Measurements from ENCODE around the gene MYO9A.

MYO9A gene, protein sequence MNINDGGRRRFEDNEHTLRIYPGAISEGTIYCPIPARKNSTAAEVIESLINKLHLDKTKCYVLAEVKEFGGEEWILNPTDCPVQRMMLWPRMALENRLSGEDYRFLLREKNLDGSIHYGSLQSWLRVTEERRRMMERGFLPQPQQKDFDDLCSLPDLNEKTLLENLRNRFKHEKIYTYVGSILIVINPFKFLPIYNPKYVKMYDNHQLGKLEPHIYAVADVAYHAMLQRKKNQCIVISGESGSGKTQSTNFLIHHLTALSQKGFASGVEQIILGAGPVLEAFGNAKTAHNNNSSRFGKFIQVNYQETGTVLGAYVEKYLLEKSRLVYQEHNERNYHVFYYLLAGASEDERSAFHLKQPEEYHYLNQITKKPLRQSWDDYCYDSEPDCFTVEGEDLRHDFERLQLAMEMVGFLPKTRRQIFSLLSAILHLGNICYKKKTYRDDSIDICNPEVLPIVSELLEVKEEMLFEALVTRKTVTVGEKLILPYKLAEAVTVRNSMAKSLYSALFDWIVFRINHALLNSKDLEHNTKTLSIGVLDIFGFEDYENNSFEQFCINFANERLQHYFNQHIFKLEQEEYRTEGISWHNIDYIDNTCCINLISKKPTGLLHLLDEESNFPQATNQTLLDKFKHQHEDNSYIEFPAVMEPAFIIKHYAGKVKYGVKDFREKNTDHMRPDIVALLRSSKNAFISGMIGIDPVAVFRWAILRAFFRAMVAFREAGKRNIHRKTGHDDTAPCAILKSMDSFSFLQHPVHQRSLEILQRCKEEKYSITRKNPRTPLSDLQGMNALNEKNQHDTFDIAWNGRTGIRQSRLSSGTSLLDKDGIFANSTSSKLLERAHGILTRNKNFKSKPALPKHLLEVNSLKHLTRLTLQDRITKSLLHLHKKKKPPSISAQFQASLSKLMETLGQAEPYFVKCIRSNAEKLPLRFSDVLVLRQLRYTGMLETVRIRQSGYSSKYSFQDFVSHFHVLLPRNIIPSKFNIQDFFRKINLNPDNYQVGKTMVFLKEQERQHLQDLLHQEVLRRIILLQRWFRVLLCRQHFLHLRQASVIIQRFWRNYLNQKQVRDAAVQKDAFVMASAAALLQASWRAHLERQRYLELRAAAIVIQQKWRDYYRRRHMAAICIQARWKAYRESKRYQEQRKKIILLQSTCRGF (N-terminal part only)

DNA sequence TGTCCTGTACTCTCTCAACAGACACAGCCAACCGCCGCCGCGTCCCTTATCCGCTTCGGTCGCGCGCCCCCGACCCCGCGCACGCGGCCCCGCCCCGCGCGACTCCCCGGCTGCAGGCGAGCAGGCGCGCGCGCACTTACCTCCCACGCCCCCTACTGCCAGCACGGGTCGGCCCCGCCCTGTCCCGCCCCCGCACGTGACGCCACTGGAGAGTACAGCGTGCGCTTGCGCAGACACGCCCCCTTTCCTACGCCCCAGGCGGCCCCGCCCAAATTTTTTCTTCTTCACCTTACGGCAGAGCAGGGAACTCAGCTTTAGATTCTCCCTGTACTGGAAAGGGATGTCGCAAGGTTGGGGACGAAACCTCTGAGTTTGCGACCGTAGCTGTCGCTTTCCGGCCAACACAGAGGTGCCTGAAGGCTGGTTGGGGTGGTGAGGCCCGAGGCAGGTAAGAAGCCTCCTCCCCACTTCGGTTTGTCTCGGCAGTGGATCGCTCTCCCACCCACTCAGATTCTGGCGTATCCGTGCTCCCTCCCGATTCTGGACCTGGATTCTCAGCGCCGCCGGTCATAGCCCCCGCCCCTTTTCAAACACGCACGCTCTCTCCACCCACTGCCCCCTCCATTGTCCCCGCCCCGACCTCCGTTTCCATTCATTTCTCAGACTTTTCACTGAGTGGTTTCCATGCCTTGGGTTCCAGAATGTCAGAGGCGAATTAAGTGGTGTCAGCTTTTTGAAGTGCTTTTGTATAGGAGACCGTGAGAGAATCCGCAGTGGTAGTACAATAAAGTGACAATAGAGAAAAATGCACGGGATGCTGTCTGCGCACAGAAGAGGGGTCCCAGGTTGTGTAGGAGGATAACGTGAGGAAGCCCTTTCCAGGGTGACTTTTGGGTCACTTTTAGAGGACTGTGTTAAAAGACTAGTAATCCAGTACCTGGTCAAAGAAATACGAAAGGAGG, at the start of gene MYO9A, which contains the start of gene SENP8:
Gene MYO9A, minus strand, starts transcription at position 134 of the 962 bp plus-strand sequence. CDS start 71,587 bp downstream, outside the sequence.
Gene SENP8, plus strand, starts transcription at position 387 of the 962 bp plus-strand sequence. CDS start 21,221 bp downstream, outside the sequence.
- DNase-seq: peak; percentile 98

DNA sequence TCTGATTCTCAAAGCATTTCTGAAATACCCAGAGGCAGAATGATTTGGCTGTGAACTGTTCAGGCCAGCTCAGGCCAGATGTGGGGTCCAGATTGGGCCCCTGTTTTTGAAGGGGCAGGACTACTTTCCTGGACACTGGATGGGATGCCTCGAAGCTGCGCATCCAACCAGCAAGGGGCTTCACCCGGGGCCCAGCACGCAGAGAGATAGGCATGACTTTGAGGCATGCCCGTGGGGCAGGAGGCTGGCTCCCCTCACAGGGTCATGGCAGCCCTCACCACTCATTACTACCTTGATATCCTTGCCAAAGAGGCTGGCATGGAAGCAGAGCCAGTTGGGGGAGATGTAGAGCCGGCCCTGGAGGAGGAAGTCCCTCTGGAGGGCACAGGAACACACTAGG, 49.5 kb upstream of the MYO9A start:
- no peak for DNase-seq

DNA sequence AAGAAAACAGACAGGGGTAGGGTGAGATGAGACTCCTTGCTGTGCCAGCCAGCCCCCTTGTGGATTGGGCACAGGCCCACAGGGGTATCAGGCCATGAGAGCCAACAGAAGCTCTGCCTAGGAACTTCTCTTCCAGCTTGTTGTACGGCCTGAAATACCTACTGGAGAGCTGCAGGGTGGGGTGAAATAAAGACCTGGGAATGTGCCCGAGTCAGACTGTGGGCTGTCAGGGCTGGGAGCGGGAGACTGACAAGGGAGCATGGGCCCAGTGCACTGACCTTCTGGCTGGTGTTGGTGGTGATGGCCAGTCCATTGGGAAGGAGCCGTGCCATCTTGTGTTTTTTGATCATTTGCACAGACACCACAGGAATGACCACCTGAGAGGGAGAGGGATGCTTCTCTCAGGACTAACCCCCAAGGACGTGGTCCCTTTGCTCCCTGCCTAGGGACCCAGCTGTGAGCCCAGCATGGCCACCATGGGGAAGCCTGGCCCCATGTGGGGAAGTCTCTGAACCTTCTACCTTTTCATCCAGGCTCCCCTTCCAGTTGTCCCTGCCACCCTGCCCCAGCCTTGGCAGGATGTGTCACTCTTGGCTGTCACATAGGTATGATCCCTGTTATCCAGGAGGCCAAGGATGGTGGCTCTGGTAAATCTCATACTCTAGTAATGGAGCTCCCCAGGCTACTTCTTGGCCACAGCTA, 48.9 kb upstream of the MYO9A start:
- DNase-seq: no peak

- no peak for DNase-seq
These were observed 45.8 kb upstream of the MYO9A start for GRCh38 chr15:72163719-72164118.

DNA sequence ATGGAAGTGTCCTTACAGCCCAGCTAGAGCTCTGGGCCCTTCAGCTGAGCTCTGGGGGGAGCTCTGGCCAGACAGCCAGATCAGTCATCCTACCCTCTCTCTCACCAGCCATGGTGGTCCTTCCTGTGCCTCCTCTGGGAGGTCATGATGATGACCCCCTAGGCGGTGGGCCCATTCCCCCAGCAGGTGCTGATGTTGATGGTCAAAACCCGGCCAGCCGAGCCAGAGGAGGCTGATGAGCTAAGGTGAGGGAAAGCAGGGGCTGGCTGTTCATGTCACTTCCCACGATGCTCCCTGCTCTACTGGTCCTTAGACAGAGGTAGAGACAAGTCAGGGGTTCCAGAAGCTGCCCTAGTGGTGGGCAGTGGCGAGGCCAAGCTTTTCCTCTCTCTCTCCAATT, 44.6 kb upstream of the MYO9A start:
- no peak for DNase-seq

DNA sequence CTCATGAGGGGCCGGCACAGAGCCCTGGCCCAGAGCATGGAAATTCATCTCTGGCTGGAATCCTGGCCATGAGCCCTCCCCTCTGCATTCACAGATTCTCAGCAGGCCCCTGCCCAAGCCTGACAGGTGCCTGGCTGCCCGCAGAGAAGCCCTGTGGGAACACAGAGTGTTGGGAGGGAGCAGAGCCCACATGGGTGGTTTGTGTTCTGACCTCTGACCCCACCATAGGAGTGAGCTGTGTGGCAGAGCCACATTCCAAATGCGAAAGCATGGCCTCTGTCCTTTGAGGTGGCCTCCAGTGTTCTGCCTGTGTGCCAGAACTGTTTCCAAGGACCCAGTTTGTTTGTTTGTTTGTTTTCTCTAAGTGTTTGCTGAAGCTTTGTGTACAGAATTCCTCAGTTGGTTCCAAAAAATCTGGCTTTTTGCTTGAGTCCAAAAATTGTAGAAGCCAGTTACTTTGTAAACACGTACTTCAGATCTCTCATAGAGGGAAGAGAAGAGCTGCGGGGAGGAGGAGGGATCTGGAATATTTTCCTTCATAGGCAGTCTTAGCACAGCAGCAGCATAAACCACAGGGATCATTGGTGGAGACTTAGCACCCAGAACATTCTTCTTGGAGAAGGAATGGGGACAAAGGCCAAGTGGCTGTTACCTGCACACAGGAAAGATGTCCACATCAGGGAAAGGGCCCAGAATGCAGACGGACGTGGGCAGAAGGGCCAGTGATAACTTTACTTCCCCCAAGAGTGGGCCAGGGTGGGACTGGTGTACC, 43.6 kb upstream of the MYO9A start:
- DNase-seq: no peak

DNA sequence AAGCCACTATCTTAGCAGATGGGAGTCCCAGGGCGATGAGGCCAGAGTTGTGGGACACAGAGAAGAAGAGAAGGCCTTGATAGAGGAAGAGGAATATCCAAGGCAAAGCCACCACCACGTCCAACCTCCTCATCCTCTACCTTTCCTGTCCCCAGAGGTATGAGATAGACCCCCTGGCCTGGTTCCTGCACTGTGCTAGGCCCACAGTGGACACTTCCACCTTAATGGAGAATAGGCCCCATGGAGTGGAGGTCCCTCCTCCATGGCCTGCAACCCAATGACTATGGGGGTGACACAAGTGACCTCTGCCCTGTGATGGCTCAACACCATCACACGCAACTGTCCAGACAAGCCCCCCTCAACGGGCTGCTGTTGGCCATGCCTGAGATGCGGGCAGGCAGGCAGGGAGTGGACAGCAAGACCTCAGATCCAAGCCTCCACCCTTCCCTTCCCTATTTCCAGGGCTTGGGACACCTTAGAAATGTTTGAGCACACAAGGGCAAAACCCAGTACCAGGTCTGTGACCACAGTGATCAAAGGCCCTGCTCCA, 42.8 kb upstream of the MYO9A start:
- DNase-seq: no peak

DNA sequence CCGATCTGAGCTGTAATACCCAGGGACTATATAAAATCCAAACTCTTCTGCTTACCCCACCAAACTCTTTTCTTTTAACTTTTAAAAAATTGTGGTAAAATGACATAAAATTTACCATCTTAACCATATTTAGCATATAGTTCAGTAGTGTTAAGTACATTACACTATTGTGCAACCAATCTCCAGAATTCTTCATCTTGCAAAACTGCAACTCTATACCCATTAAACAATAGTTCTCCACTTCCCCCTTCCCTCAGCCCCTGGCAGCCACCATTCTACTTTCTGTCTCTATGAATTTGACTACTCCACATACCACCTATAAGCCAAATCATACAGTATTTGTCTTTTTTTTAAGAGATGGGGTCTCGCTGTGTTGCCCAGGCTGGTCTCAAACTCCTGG, 39.0 kb upstream of the MYO9A start:
- no peak for DNase-seq

GRCh38 chr15:72155635-72156616, 38.0 kb upstream of the MYO9A start:
- peak; percentile 86 for DNase-seq

- DNase-seq: peak; percentile 68
These were observed 37.2 kb upstream of the MYO9A start for GRCh38 chr15:72155003-72155621.

GRCh38 chr15:72154316-72154715, 36.4 kb upstream of the MYO9A start:
- no peak for DNase-seq

DNA sequence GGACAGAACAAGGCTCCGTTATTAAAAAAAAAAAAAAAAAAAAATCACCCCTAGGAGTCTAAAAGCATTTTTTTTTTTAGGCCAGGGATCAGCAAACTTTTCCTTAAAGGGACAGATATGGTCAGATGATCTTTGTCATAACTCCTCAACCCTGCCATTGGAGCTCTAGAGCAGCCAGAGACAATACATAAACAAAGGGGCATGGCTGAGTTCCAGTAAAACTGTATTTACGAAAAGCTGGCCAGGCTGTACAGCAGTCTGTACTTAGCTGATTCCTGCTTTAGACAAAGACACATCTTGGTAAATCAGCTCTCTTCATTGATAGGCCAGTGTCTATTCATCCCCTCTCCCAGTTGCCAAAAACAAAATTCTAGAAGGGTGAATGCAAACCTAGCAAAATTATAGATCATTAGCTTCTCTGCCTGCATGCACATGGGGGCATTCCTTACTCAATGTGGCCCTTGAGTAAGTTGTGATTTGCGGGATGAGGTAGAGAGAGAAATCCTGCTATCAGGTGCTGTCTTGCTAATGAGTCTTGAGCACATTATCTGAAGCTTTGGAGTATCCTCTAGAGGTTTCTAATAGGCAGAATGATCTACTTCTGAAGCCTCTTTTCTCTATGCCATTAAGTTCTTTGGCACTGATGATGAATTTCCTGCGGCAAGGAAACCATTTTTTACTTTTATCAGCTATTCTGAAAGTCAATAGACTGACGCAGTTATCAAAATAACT, 35.5 kb upstream of the MYO9A start:
- no peak for DNase-seq

- DNase-seq: no peak
These were observed 29.5 kb upstream of the MYO9A start for GRCh38 chr15:72147418-72147817.

- DNase-seq: no peak
These were observed 29.0 kb upstream of the MYO9A start for GRCh38 chr15:72146934-72147333.

DNA sequence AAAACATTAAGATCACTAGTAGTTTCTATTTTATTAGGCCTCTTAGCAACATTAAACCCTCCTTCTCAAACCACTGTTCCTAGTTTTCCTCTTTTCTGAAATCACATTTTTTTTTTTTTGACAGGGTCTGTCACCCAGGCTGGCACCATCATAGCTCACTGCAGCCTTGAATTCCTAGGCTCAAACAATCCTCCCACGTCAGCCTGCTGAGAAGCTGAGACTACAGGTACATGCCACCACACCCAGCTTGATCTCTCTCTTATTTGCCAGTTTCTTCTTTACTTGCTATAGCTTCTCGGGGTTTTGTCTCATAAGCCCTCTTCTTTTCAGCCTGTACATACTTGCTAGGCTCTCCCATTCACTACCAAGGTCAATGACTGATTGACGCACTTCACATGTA, 28.3 kb upstream of the MYO9A start:
- DNase-seq: no peak

- no peak for DNase-seq
These were observed 23.5 kb upstream of the MYO9A start for GRCh38 chr15:72141171-72142084.

DNA sequence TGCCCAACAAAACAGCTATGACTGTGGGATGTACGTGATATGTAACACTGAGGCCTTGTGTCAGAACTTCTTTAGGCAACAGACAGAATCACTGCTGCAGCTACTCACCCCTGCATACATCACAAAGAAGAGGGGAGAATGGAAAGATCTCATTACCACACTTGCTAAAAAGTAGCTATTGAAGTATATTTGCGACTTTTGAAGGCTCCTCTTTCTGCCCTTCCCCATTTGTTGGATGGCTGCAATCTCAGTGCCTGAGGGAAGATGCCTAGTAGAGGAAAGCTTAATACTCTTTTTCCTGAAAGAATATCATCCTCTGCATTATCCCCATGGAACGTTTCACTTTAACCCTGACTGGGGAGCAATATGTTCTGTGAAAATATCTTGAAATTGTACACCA, 22.1 kb upstream of the MYO9A start:
- DNase-seq: no peak

All from DMS53 (cell line).